KMS-11 (cell line): ENCODE results near the gene SMOC2.

ENCODE experiments used
- H2AFZ ChIP-seq: fragments of 200-600 bp; sonication (generic); 2 replicates; pipeline ENCODE4 v1.6.1; 2016; ENCODE audit warnings: antibody characterized with exemption, mixed run types, low read depth
- H3K27ac ChIP-seq: fragments of 200-600 bp; sonication (generic); 2 replicates; pipeline ENCODE4 v1.6.1; 2016; ENCODE audit warnings: mild to moderate bottlenecking, mixed run types
- H3K27me3 ChIP-seq: fragments of 200-600 bp; sonication (generic); 2 replicates; pipeline ENCODE4 v1.6.1; 2017; ENCODE audit warnings: mild to moderate bottlenecking, low read depth, mixed run types, moderate library complexity; ENCODE audit not compliant: insufficient read depth
- H3K36me3 ChIP-seq: fragments of 200-600 bp; sonication (generic); 2 replicates; pipeline ENCODE4 v1.6.1; 2017; ENCODE audit warnings: mild to moderate bottlenecking, mixed run types; ENCODE audit not compliant: insufficient read depth
- H3K4me1 ChIP-seq: fragments of 200-600 bp; sonication (generic); 2 replicates; pipeline ENCODE4 v1.6.1; 2016; ENCODE audit warnings: mild to moderate bottlenecking, low read depth, mixed run types; ENCODE audit not compliant: poor library complexity, severe bottlenecking
- H3K4me2 ChIP-seq: fragments of 200-600 bp; sonication (generic); 2 replicates; pipeline ENCODE4 v1.7.0; 2016; ENCODE audit warnings: mild to moderate bottlenecking, mixed run types
- H3K4me3 ChIP-seq: fragments of 200-600 bp; sonication (generic); IDR thresholded peaks from 2 replicates; pipeline ENCODE4 v1.6.1; 2017; ENCODE audit warnings: low read depth, low read length, mixed read lengths; ENCODE audit not compliant: insufficient read depth
- H3K79me2 ChIP-seq: fragments of 200-600 bp; sonication (generic); 2 replicates; pipeline ENCODE4 v1.6.1; 2016; ENCODE audit warnings: low read depth, mixed run types; ENCODE audit not compliant: insufficient read depth
- H3K9ac ChIP-seq: fragments of 200-600 bp; sonication (generic); 2 replicates; pipeline ENCODE4 v1.6.1; 2016; ENCODE audit warnings: mild to moderate bottlenecking, mixed run types
- H4K20me1 ChIP-seq: fragments of 200-600 bp; sonication (generic); 2 replicates; pipeline ENCODE4 v1.6.1; 2016; ENCODE audit warnings: mild to moderate bottlenecking, mixed run types; ENCODE audit not compliant: insufficient read depth
- TF ChIP-seq, protein P1 (sequence below): fragments of 200-600 bp; sonication (generic); conservative IDR thresholded peaks from 2 replicates; pipeline ENCODE4 v1.6.1; 2017; ENCODE audit warnings: low read depth, mild to moderate bottlenecking, antibody characterized with exemption, low read length, moderate library complexity, mixed read lengths

Gene SMOC2

GRCh38 chr6:168648240-168649125 lies 207.5 kb downstream of the SMOC2 start:
- TF ChIP-seq, protein P1, sequence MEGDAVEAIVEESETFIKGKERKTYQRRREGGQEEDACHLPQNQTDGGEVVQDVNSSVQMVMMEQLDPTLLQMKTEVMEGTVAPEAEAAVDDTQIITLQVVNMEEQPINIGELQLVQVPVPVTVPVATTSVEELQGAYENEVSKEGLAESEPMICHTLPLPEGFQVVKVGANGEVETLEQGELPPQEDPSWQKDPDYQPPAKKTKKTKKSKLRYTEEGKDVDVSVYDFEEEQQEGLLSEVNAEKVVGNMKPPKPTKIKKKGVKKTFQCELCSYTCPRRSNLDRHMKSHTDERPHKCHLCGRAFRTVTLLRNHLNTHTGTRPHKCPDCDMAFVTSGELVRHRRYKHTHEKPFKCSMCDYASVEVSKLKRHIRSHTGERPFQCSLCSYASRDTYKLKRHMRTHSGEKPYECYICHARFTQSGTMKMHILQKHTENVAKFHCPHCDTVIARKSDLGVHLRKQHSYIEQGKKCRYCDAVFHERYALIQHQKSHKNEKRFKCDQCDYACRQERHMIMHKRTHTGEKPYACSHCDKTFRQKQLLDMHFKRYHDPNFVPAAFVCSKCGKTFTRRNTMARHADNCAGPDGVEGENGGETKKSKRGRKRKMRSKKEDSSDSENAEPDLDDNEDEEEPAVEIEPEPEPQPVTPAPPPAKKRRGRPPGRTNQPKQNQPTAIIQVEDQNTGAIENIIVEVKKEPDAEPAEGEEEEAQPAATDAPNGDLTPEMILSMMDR: no peak
- Histone ChIP-seq H2AFZ (no peak overlapping the region), H3K4me2 (no peak overlapping the region), H3K4me3 (no peak overlapping the region), H3K27me3 (no peaks in the 10 kb centered on the region), H3K27ac (no peak overlapping the region), H3K9ac (no peak overlapping the region), H3K79me2 (no peaks in the 10 kb centered on the region), H4K20me1 (no peaks in the 10 kb centered on the region), H3K4me1 (no peaks in the 10 kb centered on the region), H3K36me3 (no peaks in the 10 kb centered on the region)

DNA sequence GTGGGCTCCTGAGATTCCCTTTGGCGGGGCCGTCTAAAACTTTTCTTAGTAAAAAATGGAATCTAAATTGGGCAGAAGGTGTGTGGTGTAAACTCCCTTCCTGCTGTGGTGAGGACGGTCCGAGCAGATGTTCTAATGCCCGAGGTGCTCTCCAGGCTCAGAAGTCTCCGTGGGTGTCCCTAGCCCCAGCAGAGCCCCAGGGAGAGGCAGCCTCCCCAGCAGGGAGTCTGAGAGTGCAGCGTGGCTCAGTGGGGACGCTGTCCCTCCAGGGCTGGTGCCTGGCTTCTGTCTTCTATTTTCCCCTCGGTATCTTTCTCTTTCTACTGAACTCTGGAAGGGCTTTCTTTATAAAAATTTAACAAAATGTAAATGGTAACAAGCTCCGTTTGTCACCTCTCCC lies 208.2 kb downstream of the SMOC2 start:
- TF ChIP-seq, protein P1: no peak
- H3K4me3 ChIP-seq: no peak overlapping the region
- H3K4me1 ChIP-seq: no peaks in the 10 kb centered on the region
- H3K9ac ChIP-seq: no peak overlapping the region
- H3K36me3 ChIP-seq: no peaks in the 10 kb centered on the region
- no peak overlapping the region for H2AFZ ChIP-seq
- no peaks in the 10 kb centered on the region for H3K79me2 ChIP-seq
- H3K4me2 ChIP-seq: no peak overlapping the region
- no peak overlapping the region for H3K27ac ChIP-seq
- H4K20me1 ChIP-seq: no peaks in the 10 kb centered on the region
- no peaks in the 10 kb centered on the region for H3K27me3 ChIP-seq

- H3K27me3 ChIP-seq: no peaks in the 10 kb centered on the region
- TF ChIP-seq, protein P1: no peak
These were observed 209.7 kb downstream of the SMOC2 start for GRCh38 chr6:168650671-168651111.

GRCh38 chr6:168655462-168656152 lies 214.6 kb downstream of the SMOC2 start:
- Histone ChIP-seq H2AFZ (no peak overlapping the region), H3K79me2 (no peaks in the 10 kb centered on the region), H3K36me3 (no peaks in the 10 kb centered on the region), H3K4me2 (no peak overlapping the region), H3K9ac (no peak overlapping the region), H3K27me3 (no peaks in the 10 kb centered on the region), H3K27ac (no peak overlapping the region), H3K4me3 (no peak overlapping the region), H4K20me1 (no peaks in the 10 kb centered on the region), H3K4me1 (no peaks in the 10 kb centered on the region)
- TF ChIP-seq, protein P1: no peak

More at GRCh38 chr6:168650671-168651111, 209.7 kb downstream of the SMOC2 start:
- no peaks in the 10 kb centered on the region for H3K4me1 ChIP-seq
- H4K20me1 ChIP-seq: no peaks in the 10 kb centered on the region
- H3K4me2 ChIP-seq: no peak overlapping the region
- no peak overlapping the region for H3K9ac ChIP-seq
- no peak overlapping the region for H3K4me3 ChIP-seq
- H3K79me2 ChIP-seq: no peaks in the 10 kb centered on the region
- no peak overlapping the region for H2AFZ ChIP-seq
- no peaks in the 10 kb centered on the region for H3K36me3 ChIP-seq
- H3K27ac ChIP-seq: no peak overlapping the region
